ENCODE measurements around the gene DNAJC21. TPM values are rescaled to one million over a fixed set of nuclear protein-coding genes. Genes with fewer than 3 reads are reported as not detected.
A peak's percentile ranks its signal among the peaks of the same experiment; 100 is the strongest.

Gene DNAJC21
- total and polyA plus RNA-seq, 9 of the 15 experiments (the other 6 are each of a cell fraction or from before 2014, with no cell fraction given) = 26.6 to 105 (median 70.7) TPM

GRCh38 chr5:34929720-34930461, 532 bp downstream of the DNAJC21 start (continued):
- TF ChIP-seq CHD7 (IDR thresholded peaks at IDR 0.05; ENCODE audit: low read depth, low read length) (no peak), ZNF165 (CRISPR knock-in tag; IDR thresholded peaks at IDR 0.05; ENCODE audit: borderline replicate concordance) (0 out of 2 replicates have a peak, but pooled peaks have one; percentile 50), PTTG1 (tag; IDR thresholded peaks at IDR 0.05; ENCODE audit: low read depth) (no peak), E2F4 (CRISPR knock-in tag; IDR thresholded peaks at IDR 0.05; ENCODE audit: low read depth) (no peak), BRCA1 (IDR thresholded peaks at IDR 0.05) (no peak), BRCA1 (CRISPR knock-in tag; IDR thresholded peaks at IDR 0.05) (no peak), FIP1L1 (IDR thresholded peaks at IDR 0.05; ENCODE audit: low read depth, low read length, poor library complexity, severe bottlenecking) (peak; percentile 35), CTCF (IDR thresholded peaks at IDR 0.05 in 2 of 3, conservative IDR thresholded peaks at IDR 0.05 in 1 of 3; ENCODE audit: insufficient read depth in 2 of 3, low read depth in 1 of 3, low read length in 3 of 3) (peak in 1 of 3 experiments; percentile 9; a peak in 1 of 6 replicates), GATAD2A (IDR thresholded peaks at IDR 0.05) (0 out of 2 replicates have a peak, but pooled peaks have one; percentile 47), PHF20 (IDR thresholded peaks at IDR 0.05; ENCODE audit: partially characterized antibody) (peak; percentile 44)
